Upper lobe of left lung (tissue), 6 donors: ENCODE data around the gene MAP1B. TPM values are rescaled to one million over a fixed set of nuclear protein-coding genes. Genes with fewer than 3 reads are reported as not detected.
A peak's percentile ranks its signal among the peaks of the same experiment; 100 is the strongest.

ENCODE experiments used
- ATAC-seq, 2 donors: fragments of 200-7000 bp; cut with Tn5 transposase; one replicate each; pipeline ENCODE4 v1.9.1; 2022; ENCODE audit warnings: mild to moderate bottlenecking in 2 of 2, moderate library complexity in 2 of 2; ENCODE audit not compliant: low FRiP score in 2 of 2
- DNase-seq, 2 donors: peaks; one replicate each; pipeline ENCODE4 v3.0.0-alpha.2; 2019 to 2020
- H3K27ac ChIP-seq, 4 donors: fragments of 200-600 bp; sonication (generic); one replicate each; pipeline ENCODE4 v1.5.1; 2016 to 2019
- H3K27me3 ChIP-seq, 4 donors: fragments of 200-600 bp; sonication (generic); one replicate each; pipeline ENCODE4 v1.5.1; 2017 to 2019
- H3K36me3 ChIP-seq, 4 donors: fragments of 200-600 bp; sonication (generic); one replicate each; pipeline ENCODE4 v1.5.1; 2016 to 2019
- H3K4me1 ChIP-seq, 4 donors: fragments of 200-600 bp; sonication (generic); one replicate each; pipeline ENCODE4 v1.5.1; 2018 to 2019
- H3K4me3 ChIP-seq, 4 donors: fragments of 200-600 bp; sonication (generic); one replicate each; pipeline ENCODE4 v1.5.1; 2017 to 2019; ENCODE audit warnings: mild to moderate bottlenecking in 2 of 4, moderate library complexity in 1 of 4
- H3K9me3 ChIP-seq, 4 donors: fragments of 200-600 bp; sonication (generic); one replicate each; pipeline ENCODE4 v1.5.1; 2018 to 2019
- CTCF ChIP-seq, 6 experiments: fragments of 450-650 bp in 4 of 6; fragments of 200-600 bp in 2 of 6; sonication (generic) in 2 of 6; IDR thresholded peaks; one replicate each; pipeline ENCODE4 v1.5.1; 2016 to 2019; ENCODE audit warnings: antibody characterized with exemption in 6 of 6
- EP300 ChIP-seq, 4 donors: sonication (generic); formaldehyde crosslinking; IDR thresholded peaks; one replicate each; pipeline ENCODE4 v1.5.1; 2017; ENCODE audit warnings: antibody characterized with exemption in 4 of 4, control low read depth in 2 of 4
- POLR2A ChIP-seq, 4 donors: fragments of 450-650 bp; IDR thresholded peaks; one replicate each; pipeline ENCODE4 v1.5.1; 2016 to 2017; ENCODE audit warnings: antibody characterized with exemption in 4 of 4, mild to moderate bottlenecking in 2 of 4
- POLR2AphosphoS5 ChIP-seq, 2 donors: sonication (generic); formaldehyde crosslinking; IDR thresholded peaks; one replicate each; pipeline ENCODE4 v1.5.1; 2017; ENCODE audit warnings: antibody characterized with exemption in 2 of 2
- WGBS, 2 donors: methylation state at CpG; one replicate each; pipeline ENCODE4 v1.1.5; 2017 to 2018; 5-methylcytosine and 5-hydroxymethylcytosine counted together
- total RNA-seq, 6 donors: library from RNA; depleted of rRNA in 4 of 6; stranded (reverse); fragments of >200 nt in 4 of 6; gene quantifications; one replicate each; pipeline versions ENCODE4 v1.1.0 to v1.2.1, GENCODE V29; 2016 to 2021
- donor health status: DM: no; HTN: no; CAD: no; lungs with moderate emphysema.
- donor health status: DM: no; HTN: yes; CAD: no; lungs with severe emphysema.

Gene MAP1B
- total RNA-seq, 6 donors from 2014 or later, result 21.6 to 59.4 (median 38.0) TPM

DNA sequence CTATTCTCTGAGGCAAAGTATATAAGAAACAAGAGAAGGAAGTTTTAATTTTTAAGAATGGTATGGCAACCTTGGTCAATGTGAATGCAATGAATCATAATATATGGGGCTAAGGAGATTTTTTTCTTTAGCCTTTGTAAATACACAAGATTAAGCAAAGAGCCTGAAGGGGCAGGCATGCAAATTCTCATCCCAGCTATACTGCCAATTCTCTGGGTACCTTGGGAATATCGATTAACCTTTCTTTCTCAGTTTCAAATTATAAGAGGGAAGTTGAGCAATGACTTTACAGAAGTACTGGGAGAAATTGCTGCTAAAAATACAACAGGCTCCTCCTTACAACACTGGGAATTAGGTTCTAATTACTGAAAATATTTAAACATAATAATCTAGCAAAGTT is 115.2 kb downstream of the MAP1B start:
- no peak for TF ChIP-seq POLR2AphosphoS5 (IDR thresholded peaks at IDR 0.05)
- no peak for TF ChIP-seq CTCF (IDR thresholded peaks at IDR 0.05)
- no peak overlapping the region for H3K27ac ChIP-seq
- H3K4me1 ChIP-seq, result no peaks in the 10 kb centered on the region
- ATAC-seq (no peak), DNase-seq (no peak)
- H3K9me3 ChIP-seq, result no peaks in the 10 kb centered on the region
- no peak overlapping the region for H3K4me3 ChIP-seq
- peaks cover 22 to 92% (median 62%) of the 10 kb centered on the region in 4 donors for H3K36me3 ChIP-seq
- H3K27me3 ChIP-seq, result no peaks in the 10 kb centered on the region
- 86 to 87% methylated on average over 1 of the region's 1 CpG for WGBS, 2 donors

GRCh38 chr5:72223371-72223770 is 116.1 kb downstream of the MAP1B start:
- H3K4me3 ChIP-seq, result no peak overlapping the region
- WGBS, 2 donors, result 97 to 98% methylated on average over 4 of the region's 4 CpGs
- DNase-seq (no peak), ATAC-seq (no peak)
- H3K4me1 ChIP-seq, result no peaks in the 10 kb centered on the region
- no peaks in the 10 kb centered on the region for H3K9me3 ChIP-seq
- no peak for TF ChIP-seq EP300 (IDR thresholded peaks at IDR 0.05)
- no peak for TF ChIP-seq POLR2AphosphoS5 (IDR thresholded peaks at IDR 0.05)
- TF ChIP-seq CTCF (IDR thresholded peaks at IDR 0.05), result no peak
- no peak for TF ChIP-seq POLR2A (IDR thresholded peaks at IDR 0.05)
- no peak overlapping the region for H3K27ac ChIP-seq
- H3K36me3 ChIP-seq, result peaks cover 18 to 95% (median 60%) of the 10 kb centered on the region in 4 donors
- no peaks in the 10 kb centered on the region for H3K27me3 ChIP-seq

GRCh38 chr5:72224946-72225463 is 117.7 kb downstream of the MAP1B start:
- peak in 1 of 2 donors; percentile 43 for ATAC-seq
- Histone ChIP-seq H3K27ac (no peak overlapping the region), H3K27me3 (no peaks in the 10 kb centered on the region), H3K4me1 (no peaks in the 10 kb centered on the region), H3K9me3 (no peaks in the 10 kb centered on the region), H3K36me3 (peaks cover 17 to 79% (median 46%) of the 10 kb centered on the region in 4 donors), H3K4me3 (no peak overlapping the region)
- no peak for DNase-seq
- no peak for TF ChIP-seq POLR2AphosphoS5 (IDR thresholded peaks at IDR 0.05)
- no peak for TF ChIP-seq CTCF (IDR thresholded peaks at IDR 0.05)
- no peak for TF ChIP-seq EP300 (IDR thresholded peaks at IDR 0.05)
- no peak for TF ChIP-seq POLR2A (IDR thresholded peaks at IDR 0.05)
- 83 to 87% methylated on average over 3 of the region's 3 CpGs for WGBS, 2 donors

DNA sequence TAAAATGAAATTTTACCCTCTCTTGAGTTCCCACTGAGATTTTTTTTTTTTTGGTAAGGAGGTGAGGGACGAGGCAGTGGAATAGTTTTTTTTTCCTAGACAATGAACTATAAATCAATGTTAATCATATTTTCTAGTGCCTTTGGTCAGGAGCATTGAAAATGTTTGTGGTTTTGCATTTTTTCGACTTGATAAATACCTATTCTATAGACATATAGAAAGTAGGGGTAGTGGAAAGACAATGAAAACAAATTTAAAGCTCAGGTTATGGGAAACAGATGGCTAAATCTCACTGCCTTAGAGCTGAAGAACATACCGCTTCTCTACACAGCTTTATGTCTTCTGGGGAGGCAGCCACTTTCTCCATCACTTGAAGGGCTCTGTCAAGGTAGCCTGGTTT is 118.5 kb downstream of the MAP1B start:
- no peak for DNase-seq
- Histone ChIP-seq H3K27ac (no peak overlapping the region), H3K27me3 (no peaks in the 10 kb centered on the region), H3K9me3 (no peaks in the 10 kb centered on the region), H3K36me3 (peaks cover 11 to 71% (median 39%) of the 10 kb centered on the region in 4 donors), H3K4me3 (no peak overlapping the region), H3K4me1 (no peaks in the 10 kb centered on the region)
- no peak for TF ChIP-seq POLR2AphosphoS5 (IDR thresholded peaks at IDR 0.05)
- TF ChIP-seq CTCF (IDR thresholded peaks at IDR 0.05), result no peak
- no peak for TF ChIP-seq EP300 (IDR thresholded peaks at IDR 0.05)
- no peak for TF ChIP-seq POLR2A (IDR thresholded peaks at IDR 0.05)
- WGBS, 2 donors, result 91 to 94% methylated on average over 3 of the region's 3 CpGs
- ATAC-seq, result no peak

- Histone ChIP-seq H3K9me3 (no peaks in the 10 kb centered on the region), H3K4me3 (no peak overlapping the region), H3K36me3 (peaks cover 7 to 61% (median 30%) of the 10 kb centered on the region in 4 donors), H3K27me3 (no peaks in the 10 kb centered on the region), H3K27ac (no peak overlapping the region), H3K4me1 (peaks cover 0 to 4% (median 0%) of the 10 kb centered on the region in 4 donors)
- no peak for DNase-seq
- TF ChIP-seq POLR2AphosphoS5 (IDR thresholded peaks at IDR 0.05) (no peak), EP300 (IDR thresholded peaks at IDR 0.05) (no peak), POLR2A (IDR thresholded peaks at IDR 0.05) (no peak), CTCF (IDR thresholded peaks at IDR 0.05) (no peak)
- ATAC-seq, result no peak
- 88 to 100% methylated on average over 1 to 2 of the region's 2 CpGs for WGBS, 2 donors
These were observed 119.7 kb downstream of the MAP1B start for GRCh38 chr5:72226950-72227349.
